Skeletal muscle cell (primary cell): ENCODE data around the gene CARD9.

Source experiments
- DNase-seq: peaks from one replicate; pipeline ENCODE4 v3.0.0-alpha.2; 2010; ENCODE audit warnings: low read depth
- H3K4me3 ChIP-seq: 2 replicates; pipeline ENCODE4 v1.5.1; 2011; ENCODE audit warnings: low read depth, mild to moderate bottlenecking, control low read depth, low read length, moderate library complexity

Gene CARD9

DNA sequence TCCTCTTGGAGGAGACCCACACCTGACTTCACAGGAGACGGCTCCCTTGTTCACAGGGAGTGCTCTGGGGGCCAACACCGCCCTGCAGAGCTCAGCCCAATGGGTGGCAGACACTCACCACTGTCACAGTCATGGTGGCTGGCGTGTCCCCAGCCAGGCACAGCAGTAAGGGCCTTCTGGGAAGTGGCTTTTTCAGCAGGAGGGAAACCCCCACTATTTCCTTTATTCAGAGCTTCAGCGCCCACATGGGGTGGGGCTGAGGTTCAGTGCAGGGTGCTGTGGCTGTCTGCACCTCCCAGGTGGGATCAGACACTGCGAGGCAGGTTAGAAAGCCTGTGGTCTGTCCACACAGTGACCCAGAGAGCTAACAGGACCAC is 30.1 kb upstream of the CARD9 start:
- H3K4me3 ChIP-seq = no peak overlapping the region
- DNase-seq = no peak

DNA sequence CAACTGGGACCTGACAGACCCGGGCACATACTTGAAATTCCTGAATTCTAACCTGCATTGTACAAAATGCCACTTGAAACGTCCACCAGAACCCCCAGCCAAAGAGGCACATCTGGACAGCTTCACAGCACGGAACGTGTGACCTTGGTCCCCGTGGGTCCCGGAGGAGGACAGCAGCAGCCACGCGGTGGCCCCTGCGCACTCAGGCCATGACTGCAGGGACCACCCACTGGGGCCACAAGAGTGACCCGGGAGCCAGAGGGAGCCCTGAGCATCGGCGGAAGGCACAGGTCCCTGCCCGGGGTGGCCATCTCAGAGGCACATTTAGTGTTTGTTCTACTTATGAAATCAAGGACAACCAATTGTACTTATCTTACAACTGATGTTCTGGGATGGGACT is 28.6 kb upstream of the CARD9 start:
- no peak for DNase-seq
- no peak overlapping the region for H3K4me3 ChIP-seq

- no peak overlapping the region for H3K4me3 ChIP-seq
- DNase-seq = no peak
Measured at GRCh38 chr9:136401173-136401922, 27.9 kb upstream of the CARD9 start.

DNA sequence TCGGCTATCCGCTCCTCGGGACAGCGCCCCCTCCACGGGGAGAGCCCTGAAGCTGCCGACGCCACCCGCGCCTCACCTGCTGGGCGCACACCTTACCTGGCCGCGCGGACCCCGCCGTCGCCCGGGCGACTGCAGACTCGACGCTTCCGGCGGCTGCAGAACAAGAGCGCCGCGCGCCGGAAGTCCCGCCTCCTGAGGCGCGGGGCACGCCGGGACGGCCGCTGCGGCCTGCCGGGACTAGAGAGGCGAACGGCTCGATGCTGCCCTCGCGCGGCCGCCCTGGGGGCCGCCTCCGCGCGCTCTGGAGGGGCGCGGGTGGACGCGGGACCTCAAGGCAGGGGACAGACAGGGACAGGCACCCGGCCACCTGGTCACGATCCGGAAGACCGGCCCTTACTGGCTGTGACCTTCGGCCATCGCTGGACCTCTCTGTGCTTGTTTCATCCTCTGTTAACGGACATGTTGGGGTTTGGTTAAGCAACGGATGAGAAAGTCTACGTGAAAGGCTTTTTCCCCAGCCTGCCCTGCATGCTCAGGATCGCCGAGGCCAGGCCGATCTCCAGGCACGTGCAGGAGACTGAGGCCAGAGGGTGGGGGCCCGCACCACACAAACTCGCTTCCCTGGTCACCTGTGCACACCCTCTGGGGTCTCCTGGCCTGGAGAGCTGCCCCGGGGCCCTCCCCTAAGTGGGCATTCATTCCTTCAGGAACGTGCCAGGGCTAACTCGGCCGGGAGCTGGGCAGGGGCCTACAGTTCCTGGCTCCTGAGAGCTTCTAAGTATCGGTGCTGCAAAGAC is 26.8 kb upstream of the CARD9 start, which contains the start of gene SNAPC4:
Gene SNAPC4, minus strand, starts transcription at position 133 of the 797 bp plus-strand sequence. CDS start 1,742 bp downstream, outside the sequence.
- H3K4me3 ChIP-seq = peak within 1 kb of the TSS; percentile 77
- peak; percentile 39 for DNase-seq

DNA sequence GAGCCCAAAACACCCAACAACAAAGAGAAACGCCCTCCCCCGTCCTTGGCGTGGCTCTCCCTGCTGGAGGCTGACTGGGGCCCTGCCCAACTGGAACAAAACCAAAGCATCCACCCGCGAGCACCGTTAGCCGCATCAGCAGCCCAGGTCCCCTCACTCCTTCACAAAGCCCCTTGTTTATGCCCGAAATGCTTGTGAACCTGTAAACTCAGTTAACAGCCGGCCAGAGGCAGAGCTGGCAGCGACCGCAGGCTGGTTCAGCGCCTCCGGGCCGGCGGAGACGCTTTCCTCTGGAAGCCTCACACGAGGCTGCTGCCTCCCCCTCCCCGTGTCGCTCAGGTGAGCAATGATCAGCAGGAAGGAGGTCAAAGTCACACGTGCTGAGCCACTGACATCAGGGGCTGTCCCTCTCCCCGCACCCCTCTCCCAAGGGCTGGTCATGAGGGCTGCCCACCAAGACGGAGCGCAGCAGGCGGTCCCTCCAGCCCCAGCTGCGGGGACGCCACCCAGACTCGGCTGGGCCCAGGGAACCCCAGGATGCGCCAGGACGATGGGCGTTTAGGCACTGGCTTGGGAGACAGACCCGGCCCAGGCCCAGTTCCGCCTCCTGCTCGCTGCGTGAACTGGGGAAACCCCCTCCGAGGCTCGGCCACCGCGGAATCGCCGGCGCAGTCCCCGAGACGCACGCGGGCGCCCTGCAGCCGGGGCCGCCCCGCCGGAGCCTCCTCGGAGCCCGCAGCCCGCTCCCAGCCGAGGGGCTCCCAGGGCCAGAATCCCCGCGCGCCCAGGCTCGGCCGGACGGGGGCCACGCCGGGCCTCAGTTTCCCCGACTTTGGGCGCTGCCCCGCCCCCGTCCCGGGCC is 25.9 kb upstream of the CARD9 start:
- no peak for DNase-seq
- H3K4me3 ChIP-seq = peak overlapping the region; percentile 77

GRCh38 chr9:136398286-136398685 is 24.8 kb upstream of the CARD9 start:
- no peak for DNase-seq
- peak overlapping the region; percentile 77 for H3K4me3 ChIP-seq

DNA sequence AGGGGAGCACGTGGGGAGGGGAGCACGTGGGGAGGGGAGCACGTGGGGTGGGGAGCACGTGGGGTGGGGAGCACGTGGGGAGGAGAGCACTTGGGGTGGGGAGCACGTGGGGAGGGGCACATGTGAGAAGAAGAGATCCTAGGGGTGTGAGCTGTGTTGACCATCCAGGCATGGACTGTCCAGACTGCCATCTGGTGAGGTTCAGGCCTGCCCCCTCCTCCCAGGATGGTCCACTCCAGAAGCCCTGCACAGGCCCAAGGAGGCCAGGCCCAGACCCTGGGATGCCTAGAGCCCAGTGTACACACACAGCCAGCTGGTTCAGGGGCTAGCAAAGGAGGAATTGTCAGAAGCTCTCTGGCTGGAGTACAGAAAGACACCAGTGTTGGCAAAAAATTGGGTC is 24.2 kb upstream of the CARD9 start:
- no peak for DNase-seq
- H3K4me3 ChIP-seq = no peak overlapping the region

GRCh38 chr9:136396219-136396515 is 22.7 kb upstream of the CARD9 start:
- H3K4me3 ChIP-seq = no peak overlapping the region
- no peak for DNase-seq

- no peak for DNase-seq
Measured at GRCh38 chr9:136395345-136396218, 22.1 kb upstream of the CARD9 start.

DNA sequence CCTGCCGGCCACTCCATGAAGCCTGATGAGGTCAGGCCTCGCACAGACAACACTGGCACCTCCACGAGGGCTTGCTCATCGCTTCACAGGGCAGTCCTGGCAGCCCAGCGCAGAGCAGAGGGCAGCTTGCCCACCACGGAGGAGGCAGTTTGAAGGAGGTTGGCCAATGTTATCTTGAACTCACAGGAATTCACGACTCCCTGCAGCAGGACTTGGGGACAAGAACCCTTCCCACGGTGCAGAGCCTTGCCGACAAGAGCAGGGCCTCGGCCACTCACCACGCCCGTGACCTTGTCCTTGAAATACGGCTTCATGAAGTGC is 21.5 kb upstream of the CARD9 start:
- no peak for DNase-seq
- H3K4me3 ChIP-seq = no peak overlapping the region

More at GRCh38 chr9:136395345-136396218, 22.1 kb upstream of the CARD9 start:
- no peak overlapping the region for H3K4me3 ChIP-seq

DNA sequence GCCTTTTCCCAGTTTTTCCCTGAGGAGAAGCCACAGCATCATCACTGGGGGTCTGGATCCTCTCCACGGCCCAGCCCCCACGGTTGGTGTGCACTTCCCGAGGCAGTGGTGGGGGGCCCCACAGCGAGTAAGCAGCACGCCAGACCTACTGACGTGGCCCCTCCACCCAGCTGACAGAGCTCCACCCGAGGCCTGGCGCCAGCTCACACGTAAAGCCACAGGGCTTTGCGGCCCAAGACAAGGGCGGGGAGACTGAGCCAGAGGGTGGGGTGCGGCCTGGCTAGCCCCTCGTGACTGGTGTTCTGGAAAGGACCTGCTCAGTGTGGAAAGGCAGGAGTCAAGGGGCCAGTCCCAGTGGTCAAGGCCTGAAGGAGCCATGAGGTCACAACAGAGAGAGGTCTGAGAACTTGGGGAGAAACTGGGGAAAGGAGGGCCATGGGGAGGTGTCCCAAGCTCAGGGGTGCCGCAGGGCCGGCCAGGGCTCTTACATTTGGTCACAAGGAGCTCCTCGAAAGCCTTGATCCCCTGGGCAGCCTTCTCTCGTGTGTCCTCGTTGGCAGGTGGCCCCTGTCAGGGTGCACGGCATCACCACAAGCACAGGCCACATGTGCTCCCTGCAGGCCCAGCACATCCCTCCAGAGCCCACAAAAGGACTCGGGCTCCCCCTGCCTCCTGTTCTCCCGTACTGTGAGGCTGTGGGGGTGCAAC is 21.0 kb upstream of the CARD9 start:
- H3K4me3 ChIP-seq = no peak overlapping the region
- no peak for DNase-seq

GRCh38 chr9:136393531-136393930 is 20.1 kb upstream of the CARD9 start:
- no peak for DNase-seq
- H3K4me3 ChIP-seq = no peak overlapping the region

DNA sequence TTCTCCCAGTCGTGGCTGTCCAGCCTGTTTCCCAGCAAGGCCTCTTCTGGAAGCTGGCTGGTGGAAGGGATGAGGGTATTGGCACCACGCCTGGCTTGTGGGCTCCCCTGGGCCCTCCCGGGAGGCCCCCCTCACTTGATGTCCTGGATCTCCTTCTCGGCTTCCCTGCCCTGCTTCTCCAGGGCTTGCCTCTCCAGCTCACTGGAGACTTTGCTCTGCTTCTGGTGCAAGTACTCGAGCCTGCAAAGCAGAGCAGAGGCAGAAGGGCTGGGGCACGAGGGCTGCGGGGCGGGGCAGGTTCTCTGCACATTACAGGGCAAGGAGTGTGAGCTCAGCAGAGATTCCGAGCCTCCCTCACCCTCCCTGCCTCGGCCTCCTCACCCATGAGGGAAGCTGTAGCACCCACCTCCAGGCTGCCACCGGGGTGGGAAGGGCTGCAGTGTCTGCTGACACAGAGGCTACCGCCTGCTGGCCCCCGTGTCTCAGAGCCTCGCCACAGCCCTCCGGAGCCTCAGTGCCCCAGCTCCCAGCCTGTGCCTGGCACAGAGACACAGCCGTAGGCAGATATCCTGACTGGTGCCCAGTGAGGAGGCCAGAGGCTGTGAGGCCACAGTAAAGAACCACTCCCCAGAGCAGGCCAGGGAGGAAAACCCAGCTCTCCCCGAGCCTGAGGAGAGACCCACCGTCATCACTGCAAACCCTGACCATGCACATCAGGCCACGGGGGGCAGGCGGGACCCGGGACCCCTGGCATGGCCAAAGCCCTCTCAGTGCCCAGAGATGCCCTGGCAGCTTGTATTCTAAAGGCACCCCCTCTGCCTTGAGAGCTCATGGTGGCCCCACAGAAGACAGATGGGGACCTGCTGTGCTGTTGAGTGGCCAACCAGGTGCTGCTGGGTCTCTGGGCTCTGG is 19.3 kb upstream of the CARD9 start:
- H3K4me3 ChIP-seq = no peak overlapping the region
- peak; percentile 16 for DNase-seq

GRCh38 chr9:136391737-136392537 is 18.5 kb upstream of the CARD9 start:
- no peak overlapping the region for H3K4me3 ChIP-seq

GRCh38 chr9:136389396-136389795 is 15.9 kb upstream of the CARD9 start:
- no peak for DNase-seq
- H3K4me3 ChIP-seq = no peak overlapping the region

More at GRCh38 chr9:136391737-136392537, 18.5 kb upstream of the CARD9 start:
- DNase-seq = no peak

GRCh38 chr9:136387217-136387616 is 13.7 kb upstream of the CARD9 start:
- DNase-seq = no peak
- no peak overlapping the region for H3K4me3 ChIP-seq

GRCh38 chr9:136386018-136386417 is 12.5 kb upstream of the CARD9 start:
- H3K4me3 ChIP-seq = no peak overlapping the region
- no peak for DNase-seq
